Activated gamma-delta T cell (primary cell): ENCODE data around the gene PDE4D.
"Not testable (repeated sequence)": the region's sequence is repeated elsewhere in the genome, so short reads cannot be mapped to it uniquely, and the experiment has no call there.

ENCODE experiments used
- DNase-seq: peaks from one replicate; lab custom pipeline; 2025; lab: John Stamatoyannopoulos, UW

PDE4D gene

GRCh38 chr5:59799668-59800346 lies 93.7 kb downstream of the PDE4D start:
- DNase-seq, result no peak

DNA sequence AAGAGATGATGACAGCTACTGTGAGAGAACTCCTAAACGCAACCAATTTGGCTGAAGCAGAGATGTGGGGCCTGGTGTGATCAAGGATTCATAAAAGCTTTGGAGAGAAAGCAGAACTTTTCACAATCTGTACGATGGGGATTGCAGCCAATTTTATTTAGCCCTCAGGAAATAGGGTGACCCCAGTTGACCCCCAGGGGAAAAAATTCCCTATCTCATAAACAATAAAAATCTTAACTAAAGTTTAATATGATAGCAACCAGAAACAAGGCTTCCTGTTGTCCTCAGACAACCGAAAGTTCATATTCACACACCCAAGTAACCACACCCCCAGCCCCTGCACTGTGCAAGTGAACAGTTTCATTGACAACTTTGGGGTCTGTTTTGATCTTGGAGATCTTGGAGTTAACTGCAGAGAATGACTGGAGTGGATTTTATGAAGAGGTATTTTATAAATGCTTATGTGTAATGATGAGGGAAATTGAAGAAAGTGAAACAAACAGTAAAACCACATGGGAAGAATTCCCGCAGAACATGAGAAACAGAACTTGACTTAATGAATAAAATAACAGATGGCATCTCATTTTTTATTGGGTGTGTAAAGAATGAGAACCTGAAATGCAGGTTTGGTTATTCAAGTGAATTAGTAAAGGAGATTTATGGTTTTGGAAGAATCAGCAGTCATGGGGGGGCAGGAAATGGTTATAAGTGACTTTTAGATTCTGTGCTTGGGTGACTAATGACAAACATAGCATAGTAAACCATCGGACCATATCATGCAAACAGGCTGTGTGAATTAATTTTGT lies 94.5 kb downstream of the PDE4D start:
- no peak for DNase-seq

GRCh38 chr5:59795141-59795540 lies 98.4 kb downstream of the PDE4D start:
- DNase-seq, result no peak

DNA sequence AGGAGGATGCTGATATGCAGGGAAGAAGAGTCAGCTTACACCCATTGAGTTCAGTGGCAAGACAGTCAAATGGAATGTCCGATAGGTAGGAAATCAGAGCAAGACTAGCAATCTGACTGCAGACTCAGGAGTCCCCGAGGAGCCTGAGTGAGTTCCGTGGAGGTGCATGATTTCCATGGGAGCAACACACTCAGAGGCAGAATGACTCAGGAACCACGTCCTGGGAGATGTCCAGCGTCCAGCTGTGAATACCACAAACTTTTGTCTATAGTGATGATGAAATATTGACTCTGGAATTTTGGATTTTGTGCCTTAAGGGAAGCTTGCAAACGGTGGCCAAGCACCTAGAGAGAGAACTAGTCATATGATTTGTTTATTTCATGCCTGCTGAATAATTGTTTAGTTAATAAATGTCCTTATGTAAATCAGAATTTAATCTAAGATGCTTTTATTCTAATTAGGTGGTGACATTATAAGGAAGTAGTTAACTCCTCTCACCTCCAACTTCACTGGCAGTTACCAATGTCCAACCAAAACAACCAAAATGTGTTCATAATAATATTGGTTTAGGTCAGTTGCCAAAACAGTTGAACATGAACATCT lies 100.4 kb downstream of the PDE4D start:
- no peak for DNase-seq

- no peak for DNase-seq
Measured at GRCh38 chr5:59791617-59792016, 101.9 kb downstream of the PDE4D start.

DNA sequence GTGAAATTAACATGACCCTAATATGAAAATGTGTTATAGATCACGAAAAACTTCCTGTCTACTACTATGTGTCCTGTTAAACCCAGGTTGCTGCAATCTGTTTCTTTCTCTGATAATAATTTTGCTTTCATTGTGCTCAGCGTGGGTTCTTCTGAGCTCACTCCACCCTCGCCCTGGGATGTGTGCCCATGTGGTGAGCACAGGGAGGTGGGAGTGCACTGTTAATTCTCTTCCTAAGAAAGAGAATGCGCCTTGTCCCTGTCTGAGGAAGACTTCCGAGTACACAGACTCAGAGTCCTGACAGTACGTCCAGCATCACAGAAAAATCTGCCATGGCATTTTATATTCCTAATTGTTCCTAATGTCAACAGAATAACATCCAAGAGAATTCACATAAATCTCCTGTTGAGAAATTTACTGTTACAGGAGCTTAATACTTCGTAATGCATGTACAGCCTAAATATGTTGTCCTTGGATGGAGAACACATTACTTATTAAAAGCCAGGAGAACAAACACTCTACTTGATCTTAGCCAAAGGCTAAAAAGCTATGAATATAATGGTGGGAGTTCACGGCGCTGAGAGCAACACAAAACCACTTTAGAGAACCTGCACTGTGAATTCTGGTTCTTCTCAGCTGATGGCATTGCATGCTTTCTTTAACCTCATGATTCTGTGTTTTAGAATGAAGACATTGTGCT lies 102.6 kb downstream of the PDE4D start:
- DNase-seq, result no peak

- no peak for DNase-seq
Measured at GRCh38 chr5:59790376-59790775, 103.2 kb downstream of the PDE4D start.

DNA sequence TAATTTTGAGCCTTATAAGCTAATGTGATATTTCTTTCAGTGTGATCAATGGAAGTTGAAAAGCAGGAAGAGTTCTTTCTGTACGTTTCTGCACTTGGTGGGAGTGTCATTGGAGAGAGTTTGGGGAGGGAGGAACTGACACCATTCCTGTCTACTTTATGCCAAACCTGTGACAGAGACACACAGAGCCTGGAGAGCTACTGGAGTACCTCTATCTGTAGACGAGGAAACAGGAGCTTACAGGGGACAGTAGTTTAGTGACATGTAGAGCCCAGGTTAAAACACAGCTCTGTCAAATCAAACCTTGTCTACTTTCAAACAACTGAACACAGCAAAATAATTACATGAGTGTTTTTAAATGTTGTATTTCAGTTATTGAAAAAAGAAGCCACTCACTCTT lies 103.6 kb downstream of the PDE4D start:
- no peak for DNase-seq

- no peak for DNase-seq
Measured at GRCh38 chr5:59789197-59789596, 104.3 kb downstream of the PDE4D start.

- no peak for DNase-seq
Measured at GRCh38 chr5:59786334-59786805, 107.2 kb downstream of the PDE4D start.

- DNase-seq, result no peak
Measured at GRCh38 chr5:59785676-59786333, 107.7 kb downstream of the PDE4D start.

- not testable (repeated sequence) for DNase-seq
Measured at GRCh38 chr5:59784708-59785107, 108.8 kb downstream of the PDE4D start.

DNA sequence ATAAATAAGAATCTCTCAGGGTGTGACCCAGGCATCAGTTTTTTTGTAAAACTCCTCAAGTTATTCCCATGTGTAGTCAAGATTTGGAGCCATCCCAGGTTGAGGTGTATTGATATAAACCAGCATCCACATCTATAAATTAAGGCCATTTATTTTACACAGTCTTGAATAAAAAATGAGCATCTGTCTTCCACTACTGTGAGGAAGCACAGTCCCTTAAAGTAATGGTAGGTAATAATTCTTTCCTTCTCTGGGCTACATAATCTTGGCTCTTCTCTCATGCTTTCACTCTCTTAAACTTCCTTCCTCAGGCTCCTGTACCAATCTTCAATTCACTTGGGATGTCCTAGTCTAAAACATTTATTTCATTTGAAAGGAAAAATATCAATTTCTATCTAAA lies 110.3 kb downstream of the PDE4D start:
- no peak for DNase-seq

DNA sequence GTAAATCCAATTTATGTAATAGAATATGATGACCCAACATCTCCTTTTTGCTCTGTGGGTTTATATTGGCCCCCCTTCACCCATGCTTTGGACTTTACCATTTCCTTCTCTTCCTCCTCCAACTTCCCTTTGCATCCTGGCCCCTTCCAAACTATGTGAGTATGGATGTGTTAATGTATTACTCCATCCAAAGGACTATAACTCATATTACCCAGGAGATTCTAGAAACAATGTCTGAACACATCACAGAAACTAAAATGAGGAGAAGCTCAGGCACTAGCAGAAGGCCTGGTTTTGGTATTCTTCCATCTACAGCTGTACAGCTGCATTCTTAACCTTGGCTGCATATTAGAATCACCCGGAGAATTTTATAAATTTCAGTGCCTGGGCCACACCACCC lies 110.7 kb downstream of the PDE4D start:
- no peak for DNase-seq

- DNase-seq, result no peak
Measured at GRCh38 chr5:59779453-59779852, 114.1 kb downstream of the PDE4D start.

- no peak for DNase-seq
Measured at GRCh38 chr5:59777028-59777427, 116.5 kb downstream of the PDE4D start.

- DNase-seq, result no peak
Measured at GRCh38 chr5:59773294-59773693, 120.2 kb downstream of the PDE4D start.

DNA sequence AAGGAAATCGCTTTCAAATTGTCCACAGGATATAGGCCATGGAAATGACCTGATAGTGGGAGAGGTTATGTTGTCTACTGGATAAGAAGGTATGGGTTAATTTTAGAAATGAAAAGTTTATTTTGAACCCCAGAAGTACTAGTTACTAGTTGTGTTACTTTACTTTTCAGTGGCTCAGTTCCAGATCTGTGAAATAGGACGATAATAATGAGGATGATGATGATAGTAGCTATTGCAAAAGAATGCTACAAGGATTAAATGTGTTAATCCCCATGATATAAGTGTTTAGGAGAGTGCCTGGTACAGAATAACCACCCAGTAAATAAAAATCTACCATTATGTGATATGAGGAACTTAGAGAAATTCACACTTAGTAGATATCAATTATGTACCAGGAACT lies 120.8 kb downstream of the PDE4D start:
- no peak for DNase-seq

- no peak for DNase-seq
Measured at GRCh38 chr5:59772206-59772605, 121.3 kb downstream of the PDE4D start.

DNA sequence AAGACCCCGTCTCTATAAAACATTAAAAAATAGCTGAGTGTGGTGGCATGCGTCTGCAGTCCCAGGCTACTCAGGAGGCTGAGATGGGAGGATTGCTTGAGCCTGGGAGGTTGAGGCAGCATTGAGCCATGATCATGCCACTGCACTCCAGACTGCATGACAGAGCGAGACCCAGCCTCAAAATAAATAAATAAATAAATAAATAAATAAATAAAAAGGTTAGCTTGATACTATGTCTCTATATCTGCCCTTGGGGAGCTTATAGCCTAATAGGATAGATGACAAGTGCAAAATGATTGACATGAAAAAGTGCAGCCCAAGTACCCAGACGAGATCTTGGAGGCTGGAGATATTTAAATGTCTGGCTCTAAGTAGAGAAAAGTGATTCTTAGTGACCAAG lies 122.6 kb downstream of the PDE4D start:
- DNase-seq, result no peak

DNA sequence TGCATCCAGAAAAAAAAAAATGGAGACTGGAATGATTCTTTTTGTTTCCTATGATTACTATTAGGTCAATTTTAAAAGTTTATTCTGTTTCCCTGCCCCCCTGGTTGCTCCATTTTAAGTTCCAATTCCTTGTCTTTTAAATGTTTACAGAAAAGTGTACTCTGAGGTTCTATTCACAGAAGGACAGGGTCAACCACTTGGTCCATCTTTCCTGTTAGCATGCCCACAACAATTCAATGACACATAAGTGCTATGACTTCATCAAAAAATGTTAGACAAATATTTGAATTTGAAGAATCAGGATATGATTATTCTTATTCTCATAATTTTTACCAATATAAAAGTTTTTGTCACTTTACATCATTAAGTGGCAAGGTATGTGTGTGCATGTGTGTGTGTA lies 123.7 kb downstream of the PDE4D start:
- no peak for DNase-seq

DNA sequence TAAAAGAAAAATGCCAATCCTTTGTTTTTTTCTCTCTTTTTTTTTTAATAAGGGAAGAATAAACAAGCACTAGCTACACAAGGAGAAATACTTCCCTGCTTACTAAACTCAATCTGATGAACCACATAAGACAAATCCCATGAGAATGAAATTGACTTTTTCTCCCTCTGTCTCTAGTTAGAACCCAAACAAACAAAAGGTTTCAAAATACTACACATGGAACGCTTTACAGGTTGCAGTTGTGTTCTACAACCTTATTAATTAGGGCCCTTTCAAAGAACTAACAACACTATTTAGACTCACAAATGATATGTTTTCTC lies 124.5 kb downstream of the PDE4D start:
- DNase-seq, result no peak
